Fibroblast of the conjunctiva (primary cell): ENCODE data around the gene SSH2.
"Not testable (repeated sequence)": the region's sequence is repeated elsewhere in the genome, so short reads cannot be mapped to it uniquely, and the experiment has no call there.

Source experiments
- DNase-seq: peaks from one replicate; pipeline ENCODE4 v3.0.0-alpha.2; 2010; ENCODE audit warnings: low read depth

The SSH2 gene

DNA sequence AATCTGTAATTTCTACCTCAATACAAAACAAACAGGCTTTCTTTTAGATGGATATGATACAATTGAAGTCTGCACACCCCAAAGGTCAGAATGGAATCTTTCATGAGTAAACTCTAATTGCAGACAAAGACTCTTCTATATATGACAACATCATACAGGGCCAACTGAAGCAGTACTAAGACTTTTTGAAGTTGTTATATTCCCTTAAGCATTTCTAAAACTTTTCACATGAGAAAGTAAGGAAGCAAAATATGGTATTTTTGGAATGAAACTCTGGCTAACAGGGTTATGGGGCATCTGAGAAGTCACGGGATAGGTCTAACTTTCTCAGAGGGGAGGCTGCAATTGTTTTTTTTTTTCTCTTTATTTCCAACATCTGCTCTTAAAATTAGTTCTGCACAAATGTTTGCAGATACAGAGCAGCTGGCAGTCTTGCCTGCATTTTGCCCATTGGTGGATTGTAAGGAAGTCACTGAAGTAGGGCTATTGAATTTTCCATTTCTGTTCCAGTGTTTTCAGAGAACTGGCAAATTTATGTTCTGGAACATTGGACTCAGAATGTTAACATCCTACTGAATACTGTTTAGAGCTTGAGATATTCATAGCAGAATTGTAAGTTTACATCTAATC lies 59.1 kb downstream of the SSH2 start:
- no peak for DNase-seq

DNA sequence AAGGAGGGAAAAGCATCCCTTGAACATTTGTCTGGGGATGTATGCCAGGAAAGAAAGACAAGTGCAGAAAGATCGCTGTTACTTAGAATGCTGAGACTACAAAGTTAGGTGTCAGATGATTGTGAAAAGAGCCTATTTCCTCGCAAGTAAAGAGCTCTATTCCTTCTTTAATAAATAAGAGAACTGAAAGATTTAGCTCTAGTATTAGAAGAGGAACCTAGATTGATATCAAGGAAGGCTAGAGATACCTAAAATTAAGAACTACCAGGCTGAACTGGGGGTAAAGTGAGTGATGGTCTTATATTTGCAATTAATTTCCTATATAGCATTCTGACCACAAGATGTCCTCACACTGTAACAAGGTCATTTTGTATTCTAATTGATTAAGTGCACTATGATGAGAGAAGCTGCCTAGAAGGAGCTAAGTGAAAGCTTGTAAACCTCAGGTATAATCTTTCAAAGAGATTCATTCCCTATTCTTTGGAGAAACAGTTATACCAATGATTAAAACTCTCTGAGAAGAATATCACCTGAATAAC lies 62.3 kb downstream of the SSH2 start:
- DNase-seq, result no peak

- DNase-seq, result no peak
Measured at GRCh38 chr17:29866746-29867404, 63.2 kb downstream of the SSH2 start.

- no peak for DNase-seq
Measured at GRCh38 chr17:29864615-29865014, 65.4 kb downstream of the SSH2 start.

DNA sequence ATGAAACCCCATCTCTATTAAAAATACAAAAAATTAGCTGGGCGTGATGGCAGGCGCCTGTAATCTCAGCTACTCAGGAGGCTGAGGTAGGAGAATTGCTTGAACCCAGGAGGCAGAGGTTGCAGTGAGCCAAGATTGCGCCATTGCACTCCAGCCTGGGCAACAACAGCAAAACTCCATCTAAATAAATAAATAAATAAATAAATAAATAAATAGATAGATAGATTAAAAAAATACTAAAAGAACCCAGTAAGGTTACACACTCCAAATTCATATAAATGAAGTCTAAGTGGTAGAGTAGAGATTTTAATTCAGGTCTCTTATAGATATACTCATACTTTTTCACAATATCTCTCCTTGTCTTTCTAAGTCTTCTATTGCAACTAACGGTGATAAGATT lies 65.9 kb downstream of the SSH2 start:
- not testable (repeated sequence) for DNase-seq

- no peak for DNase-seq
Measured at GRCh38 chr17:29862951-29863350, 67.1 kb downstream of the SSH2 start.

DNA sequence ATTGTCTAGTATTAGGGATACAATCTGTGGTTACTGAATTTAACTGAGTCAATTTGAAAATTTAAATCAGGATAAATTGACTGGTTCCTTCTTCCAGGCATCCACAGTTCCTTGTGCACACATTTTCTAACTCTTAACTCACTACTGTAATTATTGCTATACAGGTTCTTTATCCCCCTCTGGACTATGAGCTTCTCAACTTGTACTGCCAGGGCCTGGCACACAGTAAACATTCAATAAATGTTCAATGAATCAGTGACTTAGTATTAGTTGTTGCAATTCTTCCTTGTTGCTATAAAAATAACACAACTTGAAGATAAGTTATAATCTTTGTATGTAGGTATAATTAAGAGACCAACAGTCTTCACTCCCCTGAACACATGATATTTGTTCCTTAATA lies 67.9 kb downstream of the SSH2 start:
- DNase-seq, result no peak

- DNase-seq, result not testable (repeated sequence)
Measured at GRCh38 chr17:29859445-29859844, 70.6 kb downstream of the SSH2 start.

- DNase-seq, result no peak
Measured at GRCh38 chr17:29857823-29858222, 72.2 kb downstream of the SSH2 start.

DNA sequence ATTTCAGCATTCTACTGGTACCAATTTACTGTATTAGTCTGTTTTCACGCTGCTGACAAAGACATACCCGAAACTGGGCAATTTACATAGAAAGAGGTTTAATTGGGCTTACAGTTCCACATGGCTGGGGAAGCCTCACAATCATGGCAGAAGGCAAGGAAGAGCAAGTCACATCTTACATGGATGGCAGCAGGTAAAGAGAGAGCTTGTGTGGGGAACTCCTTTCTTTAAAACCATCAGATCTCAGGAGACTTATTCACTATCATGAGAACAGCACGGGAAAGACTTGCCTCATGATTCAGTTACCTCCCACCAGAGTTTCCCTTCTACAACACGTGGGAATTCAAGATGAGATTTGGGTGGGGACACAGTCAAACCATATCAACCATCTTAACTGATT lies 72.9 kb downstream of the SSH2 start:
- DNase-seq, result not testable (repeated sequence)

GRCh38 chr17:29855686-29856085 lies 74.3 kb downstream of the SSH2 start:
- peak; percentile 26 for DNase-seq

GRCh38 chr17:29848737-29849136 lies 81.3 kb downstream of the SSH2 start:
- DNase-seq, result no peak

- DNase-seq, result no peak
Measured at GRCh38 chr17:29847527-29848400, 82.3 kb downstream of the SSH2 start.

DNA sequence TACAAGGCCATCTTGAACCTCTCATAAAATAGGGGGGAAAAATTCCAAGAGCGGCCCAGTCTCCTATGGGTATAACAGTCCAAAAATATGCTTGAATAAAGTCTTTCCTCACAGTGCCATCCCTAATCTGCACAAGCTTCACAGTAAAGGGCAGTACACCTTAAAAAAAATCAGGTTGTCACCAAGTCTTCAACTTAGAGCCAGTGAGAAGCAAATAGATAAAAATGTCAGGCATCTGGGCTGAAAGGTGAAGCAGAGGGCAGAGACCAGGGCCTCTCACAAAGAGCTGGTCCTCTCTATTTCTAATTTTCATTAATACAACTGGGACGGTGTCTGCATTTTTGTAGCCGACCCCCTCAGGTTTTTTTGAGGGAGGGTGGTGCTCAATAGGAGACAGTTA lies 82.9 kb downstream of the SSH2 start:
- no peak for DNase-seq

DNA sequence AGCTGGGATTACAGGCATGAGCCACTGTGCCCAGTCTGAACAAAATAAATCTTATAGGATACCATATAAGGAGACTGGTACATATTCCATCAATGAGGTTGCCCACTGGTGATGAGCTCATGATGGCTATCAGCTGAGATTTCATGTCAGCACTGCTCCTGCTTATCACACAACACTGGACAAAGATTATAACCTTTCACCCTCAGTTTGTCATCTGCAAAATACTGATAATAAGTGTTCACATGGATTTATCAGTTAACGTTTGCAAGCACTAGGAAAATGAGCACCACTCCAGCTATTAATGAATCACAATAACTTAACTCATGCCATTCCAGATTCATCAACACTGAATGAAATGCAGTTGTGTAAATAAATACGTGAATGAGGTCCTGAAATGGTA lies 83.7 kb downstream of the SSH2 start:
- no peak for DNase-seq

DNA sequence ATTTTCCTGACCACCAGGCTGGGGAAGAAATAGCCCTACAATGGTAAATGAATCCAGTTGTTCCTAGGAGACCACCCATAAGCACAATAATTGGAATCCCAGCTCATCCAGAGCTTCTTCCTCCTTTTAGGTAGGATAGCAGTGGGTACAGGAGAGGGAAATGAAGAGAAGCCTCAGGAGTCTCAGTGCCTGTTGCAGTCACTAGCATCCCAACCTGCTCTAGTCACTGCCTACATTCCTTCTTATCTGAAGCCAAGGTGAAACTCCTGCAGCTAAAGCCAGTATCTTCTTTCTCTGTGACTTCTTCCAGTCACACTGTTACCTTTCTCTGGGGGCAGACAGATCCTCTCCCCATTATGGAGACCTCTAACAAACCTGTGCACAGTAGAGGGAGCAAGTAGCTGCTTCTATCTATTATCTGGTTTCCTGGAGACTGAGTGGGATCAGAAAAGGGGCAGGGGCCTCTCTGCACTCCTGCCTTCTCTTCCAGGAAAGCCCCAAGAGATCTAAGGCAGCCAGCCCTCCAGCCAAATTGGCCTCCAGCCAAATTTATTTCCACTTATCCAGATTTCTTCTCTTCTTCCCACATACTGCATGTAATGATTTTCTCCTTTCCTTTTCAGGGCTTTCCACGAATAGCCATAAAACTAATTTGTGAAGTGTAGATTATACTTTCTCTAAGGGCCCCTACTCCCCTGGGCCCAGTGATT lies 85.5 kb downstream of the SSH2 start:
- DNase-seq, result peak; percentile 21

DNA sequence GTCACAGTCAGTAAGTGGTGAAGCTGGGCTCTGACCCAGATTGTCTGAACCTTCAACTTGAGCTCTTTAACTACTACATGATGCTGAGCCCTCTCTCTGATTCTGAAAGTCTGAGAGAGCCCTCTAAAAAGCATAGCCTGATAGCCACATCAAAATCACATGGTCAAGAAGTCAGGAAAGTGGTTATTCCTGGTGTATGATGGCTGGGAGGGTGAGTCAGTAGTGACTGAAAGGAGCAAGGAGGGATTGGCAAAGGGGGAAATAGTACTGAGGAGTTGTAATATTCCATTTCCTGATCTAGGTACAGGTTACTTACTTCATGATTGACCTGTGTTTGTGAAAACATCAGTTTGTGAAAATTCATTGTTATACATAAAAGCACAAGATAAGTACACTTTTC lies 89.1 kb downstream of the SSH2 start:
- no peak for DNase-seq

GRCh38 chr17:29839656-29840055 lies 90.4 kb downstream of the SSH2 start:
- no peak for DNase-seq

DNA sequence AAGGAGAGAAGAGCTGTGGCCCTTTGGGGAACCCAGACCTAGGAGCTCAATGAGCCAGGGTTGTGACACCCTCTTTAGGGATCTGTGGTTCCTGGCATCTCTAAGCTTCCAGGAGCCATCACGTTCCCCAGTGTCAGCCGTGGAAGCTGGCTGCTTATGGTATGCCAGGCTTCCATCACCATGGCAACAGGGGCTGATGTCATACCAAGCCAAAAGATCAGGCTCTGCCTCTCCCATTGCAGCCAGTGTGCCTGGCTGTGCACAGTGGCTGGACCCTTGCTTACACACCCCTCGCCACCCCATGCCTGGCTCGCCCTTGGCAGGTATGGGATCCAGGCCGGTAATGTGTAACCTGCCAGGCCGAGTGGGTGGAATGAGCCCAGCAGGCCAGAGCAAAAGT lies 91.1 kb downstream of the SSH2 start:
- DNase-seq, result no peak

DNA sequence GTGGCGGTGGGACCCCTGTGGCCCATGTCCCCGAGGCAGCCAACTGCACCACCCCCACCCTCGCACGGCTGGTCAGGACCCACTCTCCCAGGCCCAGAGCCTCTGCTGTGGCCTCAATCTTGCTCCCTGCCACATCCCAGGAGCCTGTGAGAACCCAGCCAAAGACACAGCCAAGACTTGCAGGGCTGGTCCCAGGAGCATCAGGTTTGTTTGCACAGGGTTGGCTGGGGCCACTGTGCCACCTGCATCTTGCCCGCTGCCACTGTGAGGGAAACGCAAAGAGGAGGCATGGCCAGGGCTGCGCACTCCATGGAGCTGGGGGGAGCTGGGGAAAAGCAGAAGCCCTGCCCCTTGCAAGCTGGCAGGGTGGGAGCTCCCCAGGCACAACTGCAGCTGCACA lies 92.5 kb downstream of the SSH2 start:
- no peak for DNase-seq

GRCh38 chr17:29836643-29837042 lies 93.4 kb downstream of the SSH2 start:
- no peak for DNase-seq
